GM10248 (cell line): ENCODE results near the gene SRGAP3.

ENCODE experiments used
- CTCF ChIA-PET: fragments of 300-600 bp; sonication (Branson Sonifier 250); formaldehyde crosslinking; extraction: SDS; loops from one replicate; lab custom pipeline; 2021; ENCODE audit warnings: antibody characterized with exemption; lab: Yijun Ruan, JAX
- POLR2A ChIA-PET: fragments of 350-650 bp; sonication (Branson Sonifier 250); formaldehyde crosslinking; extraction: SDS; loops from one replicate; lab custom pipeline; 2020; ENCODE audit warnings: antibody characterized with exemption; lab: Yijun Ruan, JAX
- DNase-seq: peaks from one replicate; pipeline ENCODE4 v3.0.0; 2012; ENCODE audit errors: extremely low spot score
- TF ChIP-seq, protein P1 (sequence below): IDR thresholded peaks from 2 replicates; pipeline ENCODE4 v1.5.1; 2012; ENCODE audit warnings: mild to moderate bottlenecking, low read depth; ENCODE audit errors: extremely low read depth, missing control alignments, control extremely low read depth

Gene SRGAP3

DNA sequence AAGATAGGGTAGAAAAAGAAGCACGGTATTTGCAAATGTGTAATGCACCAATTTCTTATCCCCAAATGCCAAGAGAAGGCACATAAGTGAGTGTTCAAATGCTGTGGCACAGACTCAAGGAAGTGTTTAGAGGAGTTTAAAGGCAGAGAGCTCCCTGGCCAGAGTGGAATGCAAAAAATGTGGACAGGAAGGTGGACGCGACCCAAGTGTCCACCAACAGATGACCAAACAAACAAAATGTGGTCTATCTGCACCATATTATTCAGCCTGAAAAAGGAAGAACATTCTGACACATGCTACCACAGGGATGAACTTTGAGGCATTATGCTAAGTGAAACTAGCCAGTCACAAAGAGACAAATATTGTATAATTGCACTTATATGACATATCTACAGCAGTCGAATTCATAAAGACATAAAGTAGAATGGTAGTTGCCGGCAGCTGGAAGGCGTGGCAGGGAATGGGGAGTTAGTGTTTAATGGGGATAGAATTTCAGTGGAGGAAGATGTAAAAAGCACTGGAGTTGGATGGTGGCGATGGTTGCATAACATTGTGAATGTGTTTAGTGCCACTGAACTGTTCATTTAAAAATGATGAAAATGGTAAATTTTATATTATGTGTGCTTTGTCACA is 126.6 kb downstream of the SRGAP3 start:
- CTCF ChIA-PET = interaction anchor here (1.2 kb wide), 1 partner anchor 11 kb away, joined by 3 read pairs; no protein-coding TSS in a partner anchor
- no peak for DNase-seq
- TF ChIP-seq, protein P1, sequence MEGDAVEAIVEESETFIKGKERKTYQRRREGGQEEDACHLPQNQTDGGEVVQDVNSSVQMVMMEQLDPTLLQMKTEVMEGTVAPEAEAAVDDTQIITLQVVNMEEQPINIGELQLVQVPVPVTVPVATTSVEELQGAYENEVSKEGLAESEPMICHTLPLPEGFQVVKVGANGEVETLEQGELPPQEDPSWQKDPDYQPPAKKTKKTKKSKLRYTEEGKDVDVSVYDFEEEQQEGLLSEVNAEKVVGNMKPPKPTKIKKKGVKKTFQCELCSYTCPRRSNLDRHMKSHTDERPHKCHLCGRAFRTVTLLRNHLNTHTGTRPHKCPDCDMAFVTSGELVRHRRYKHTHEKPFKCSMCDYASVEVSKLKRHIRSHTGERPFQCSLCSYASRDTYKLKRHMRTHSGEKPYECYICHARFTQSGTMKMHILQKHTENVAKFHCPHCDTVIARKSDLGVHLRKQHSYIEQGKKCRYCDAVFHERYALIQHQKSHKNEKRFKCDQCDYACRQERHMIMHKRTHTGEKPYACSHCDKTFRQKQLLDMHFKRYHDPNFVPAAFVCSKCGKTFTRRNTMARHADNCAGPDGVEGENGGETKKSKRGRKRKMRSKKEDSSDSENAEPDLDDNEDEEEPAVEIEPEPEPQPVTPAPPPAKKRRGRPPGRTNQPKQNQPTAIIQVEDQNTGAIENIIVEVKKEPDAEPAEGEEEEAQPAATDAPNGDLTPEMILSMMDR = no peak
- POLR2A ChIA-PET = no interaction called here

DNA sequence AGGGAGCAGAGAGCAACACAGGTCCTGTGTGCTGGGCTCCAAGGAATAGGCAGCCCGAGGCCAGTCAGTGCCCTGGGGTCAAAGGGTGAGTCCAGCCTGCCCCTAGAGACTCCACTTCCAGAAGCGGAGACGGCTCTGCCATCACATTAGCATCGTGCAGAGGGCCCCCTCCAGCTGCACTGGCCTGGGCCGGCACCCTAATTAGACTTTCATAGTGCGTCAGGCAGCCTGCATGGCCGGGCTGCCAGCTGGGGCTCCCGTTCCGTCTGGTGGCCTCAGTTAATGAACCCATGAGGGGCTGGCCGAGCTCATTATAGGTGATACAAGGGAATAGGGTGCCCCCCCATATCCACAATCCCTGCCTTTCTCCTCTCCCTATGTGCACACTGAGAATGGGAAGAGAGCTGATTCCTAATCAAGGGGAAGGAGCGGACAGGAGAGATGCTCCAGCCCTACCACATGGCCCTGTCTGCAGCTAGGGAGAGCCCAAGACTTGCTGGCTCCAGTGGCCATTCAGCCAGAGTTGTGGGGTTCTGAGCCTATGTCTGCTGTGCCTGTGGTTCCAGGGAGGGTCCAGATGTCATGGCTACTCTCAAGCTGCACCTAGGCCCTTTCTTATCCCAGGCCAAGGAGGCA is 128.0 kb downstream of the SRGAP3 start:
- POLR2A ChIA-PET = no interaction called here
- DNase-seq = no peak
- TF ChIP-seq, protein P1 = no peak
- CTCF ChIA-PET = interaction anchor here (1.1 to 1.4 kb wide), 2 partner anchors 17 to 33 kb away, joined by 3 read pairs; no protein-coding TSS in a partner anchor

DNA sequence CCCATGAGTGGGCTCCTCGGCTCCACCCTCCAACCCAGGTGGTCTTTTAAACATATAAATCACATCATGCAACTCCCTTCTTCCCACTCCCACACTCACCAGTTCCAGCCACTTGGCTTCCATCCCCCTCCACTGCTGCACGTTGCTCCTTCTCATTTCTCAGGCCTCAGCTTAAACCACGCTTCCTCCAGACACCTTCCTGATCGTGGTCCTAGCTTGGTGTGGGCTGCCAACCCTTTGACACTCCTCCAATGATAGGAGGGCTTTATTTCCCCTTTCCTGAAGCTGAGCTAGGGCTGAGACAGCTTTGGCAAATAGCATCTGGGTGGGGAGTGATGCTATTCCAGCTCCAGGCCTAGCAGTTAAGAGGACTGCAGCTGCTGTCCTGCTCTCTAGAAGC is 130.1 kb downstream of the SRGAP3 start:
- CTCF ChIA-PET = interaction anchor here (1.0 to 2.0 kb wide), 4 partner anchors 9 to 39 kb away, joined by 4 to 5 read pairs (median 4); no protein-coding TSS in a partner anchor
- POLR2A ChIA-PET = no interaction called here
- TF ChIP-seq, protein P1 = no peak
- no peak for DNase-seq

DNA sequence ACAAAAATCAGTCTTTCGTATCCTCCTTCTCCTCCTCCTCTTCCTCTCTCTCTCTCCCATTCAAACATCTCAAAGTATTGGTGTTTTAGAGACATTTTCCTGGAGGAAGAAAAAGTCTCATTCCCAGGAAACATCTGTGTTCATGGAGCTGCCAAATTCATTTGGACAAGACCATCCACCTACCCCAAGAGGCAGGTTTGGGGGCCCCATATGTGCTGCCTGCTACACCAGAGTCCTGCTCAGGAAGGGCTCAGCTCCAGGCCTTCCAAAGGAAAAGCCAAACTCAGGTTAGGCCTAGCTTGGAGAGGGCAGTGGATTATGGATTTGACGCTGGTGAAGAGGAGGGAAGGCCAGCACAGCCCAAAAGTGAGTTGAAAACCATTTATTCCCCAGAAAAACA is 131.2 kb downstream of the SRGAP3 start:
- TF ChIP-seq, protein P1 = no peak
- POLR2A ChIA-PET = no interaction called here
- CTCF ChIA-PET = interaction anchor here (2.0 kb wide), 1 partner anchor 13 kb away, joined by 5 read pairs; no protein-coding TSS in a partner anchor
- DNase-seq = no peak

DNA sequence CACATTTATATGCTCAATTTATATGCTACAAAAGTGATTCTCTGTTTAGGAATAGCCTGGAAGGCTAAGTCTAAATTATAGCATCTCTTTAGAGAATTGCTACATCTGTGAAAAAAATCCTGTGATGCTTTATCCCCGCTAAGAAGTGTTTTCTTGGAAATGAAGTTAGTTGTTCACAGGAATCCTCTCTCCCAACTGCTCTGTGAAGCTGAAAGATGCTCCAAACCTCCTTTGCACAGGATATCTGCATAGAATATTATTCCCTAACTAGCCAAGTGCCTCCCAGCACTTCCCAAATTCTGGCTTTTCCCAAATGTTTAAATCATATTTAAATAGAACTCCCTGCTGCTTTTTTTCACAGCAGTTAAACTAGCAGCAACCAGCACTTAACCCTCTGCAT is 132.2 kb downstream of the SRGAP3 start:
- ChIA-PET CTCF (interaction anchor here (1.0 to 1.2 kb wide), 2 partner anchors 10 to 14 kb away, joined by 3 read pairs; no protein-coding TSS in a partner anchor), POLR2A (no interaction called here)
- DNase-seq = no peak
- TF ChIP-seq, protein P1 = no peak

DNA sequence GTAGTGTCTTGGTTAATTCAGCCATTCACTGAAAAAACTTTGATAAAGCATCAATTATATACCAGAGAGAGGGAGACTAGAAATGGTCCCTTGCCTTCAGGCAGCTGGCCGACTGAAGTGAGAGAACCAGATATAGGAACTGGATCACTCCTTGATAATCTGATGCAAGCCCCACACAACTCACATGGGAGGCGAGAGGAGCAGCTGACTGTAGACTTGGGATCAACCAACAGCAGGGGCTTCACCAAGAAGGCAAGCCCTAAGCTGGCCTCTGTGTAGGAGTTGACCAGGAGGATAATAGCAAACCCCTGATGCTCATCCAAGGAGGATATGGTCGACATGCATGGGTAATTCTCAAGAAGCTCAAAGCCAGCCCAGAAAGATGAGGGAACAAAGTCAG is 133.1 kb downstream of the SRGAP3 start:
- ChIA-PET CTCF (interaction anchor here (1.0 to 1.2 kb wide), 4 partner anchors 9 to 14 kb away, joined by 3 to 5 read pairs (median 3); no protein-coding TSS in a partner anchor), POLR2A (no interaction called here)
- no peak for DNase-seq
- TF ChIP-seq, protein P1 = no peak
